ENCODE results near the gene SKIDA1. TPM values are rescaled to one million over a fixed set of nuclear protein-coding genes. Genes with fewer than 3 reads are reported as not detected.
A peak's percentile ranks its signal among the peaks of the same experiment; 100 is the strongest.

SKIDA1 gene
- polyA plus RNA-seq, 4 donors = 8.8 to 14.2 (median 11.7) TPM

DNA sequence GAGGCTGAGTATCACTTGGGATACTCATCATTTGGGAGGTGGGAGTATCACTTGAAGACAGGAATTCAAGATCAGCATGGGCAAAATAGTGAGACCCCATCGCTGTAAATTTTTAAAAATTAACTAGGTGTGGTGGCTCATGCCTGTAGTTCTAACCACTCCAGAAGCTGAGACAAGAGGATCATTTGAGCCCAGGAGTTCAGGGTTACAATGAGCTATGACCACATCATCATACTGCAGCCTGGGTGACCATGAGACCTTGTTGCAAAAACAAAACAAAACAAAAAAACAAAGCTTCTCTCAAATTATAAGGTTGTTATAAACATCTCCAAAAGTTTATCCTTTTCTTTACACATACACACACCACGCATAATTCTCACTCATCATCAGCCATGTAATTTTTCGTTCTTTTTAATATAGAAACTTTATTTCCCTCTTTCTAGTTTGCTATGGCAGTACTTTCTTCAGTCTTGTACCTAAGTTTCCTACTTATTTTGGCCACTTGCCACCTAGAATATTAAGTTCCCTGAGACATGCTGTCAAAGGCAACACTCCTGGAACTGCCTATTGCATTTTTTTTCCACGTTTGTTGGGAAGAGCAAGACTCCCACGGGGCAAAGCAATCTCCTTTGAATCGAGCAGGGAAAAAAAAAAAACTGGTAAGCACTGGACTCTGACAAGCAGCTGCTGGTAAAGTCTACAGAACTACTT is 37.1 kb downstream of the SKIDA1 start:
- peak in 1 of 4 donors; percentile 45 for DNase-seq (ENCODE audit: low read depth in 4 of 4, low spot score in 2 of 4)

DNA sequence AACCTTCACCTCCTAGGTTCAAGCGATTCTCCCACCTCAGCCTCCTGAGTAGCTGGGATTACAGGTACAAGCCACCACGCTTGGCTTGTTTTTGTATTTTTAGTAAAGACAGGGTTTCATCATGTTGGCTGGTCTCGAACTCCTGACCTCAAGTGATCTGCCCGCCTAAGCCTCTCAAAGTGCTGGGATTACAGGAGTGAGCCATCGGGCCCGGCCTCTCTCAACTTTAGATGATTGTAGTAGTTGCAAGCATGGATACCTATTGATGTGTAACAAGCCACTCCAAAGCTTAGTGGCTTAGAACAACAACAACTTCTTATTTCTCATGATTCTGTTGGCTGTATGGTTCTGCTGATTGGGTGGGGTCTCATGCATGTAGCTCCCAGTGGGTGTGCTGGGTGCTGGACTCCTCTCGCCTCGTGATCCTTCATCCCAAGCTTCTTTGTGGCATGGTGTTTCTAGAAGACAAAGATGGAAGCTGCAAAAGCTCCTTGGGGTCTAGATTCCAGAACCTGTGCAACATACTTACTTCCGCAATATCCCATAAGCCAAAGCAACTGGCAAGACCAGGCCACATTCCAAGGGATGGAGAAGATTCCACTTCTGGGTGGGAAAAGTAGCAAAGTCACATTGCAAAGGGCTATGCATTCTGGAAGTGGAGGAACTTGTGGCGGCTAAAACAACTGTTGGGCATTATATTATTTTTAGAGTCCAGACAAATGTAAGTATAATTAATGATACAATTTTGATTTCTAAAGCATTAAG is 37.9 kb downstream of the SKIDA1 start:
- DNase-seq (ENCODE audit: low read depth in 4 of 4, low spot score in 2 of 4) = no peak

DNA sequence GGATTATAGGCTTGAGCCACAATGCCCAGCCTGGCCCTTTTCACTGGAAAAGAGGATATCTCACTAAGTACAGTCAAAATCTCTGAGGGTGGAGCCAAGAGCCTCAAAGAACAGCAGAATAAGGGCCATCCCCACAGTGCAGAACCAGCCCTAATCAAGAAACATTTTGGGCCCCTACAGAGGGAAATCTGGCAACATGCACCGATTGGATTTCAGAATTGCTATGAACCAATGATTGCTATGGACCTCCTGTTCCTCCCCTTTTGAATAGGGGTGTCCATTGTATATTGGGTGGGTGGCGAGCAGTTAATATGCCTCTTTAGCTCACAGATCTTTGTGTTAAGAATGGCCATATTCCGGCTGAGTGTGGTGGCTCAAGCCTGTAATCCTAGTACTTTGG is 42.7 kb downstream of the SKIDA1 start:
- DNase-seq (ENCODE audit: low read depth in 4 of 4, low spot score in 2 of 4) = no peak

DNA sequence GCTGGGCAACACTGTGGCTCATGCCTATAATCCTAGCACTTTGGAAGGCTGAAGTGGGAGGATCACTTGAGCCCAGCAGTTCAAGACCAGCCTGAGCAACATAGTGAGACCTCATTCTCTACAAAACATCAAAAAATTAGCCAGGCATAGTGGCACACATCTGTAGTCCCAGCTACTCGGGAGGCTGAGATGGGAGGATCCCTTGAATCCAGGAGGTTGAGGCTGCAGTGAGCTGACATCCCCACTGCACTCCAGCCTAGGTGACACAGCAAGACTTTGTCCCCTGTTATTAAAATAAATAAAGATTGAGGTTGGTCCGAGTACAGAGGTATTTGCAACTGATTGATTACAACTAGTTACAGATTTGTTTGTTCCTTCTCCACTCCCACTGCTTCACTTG is 44.1 kb downstream of the SKIDA1 start:
- no peak for DNase-seq (ENCODE audit: low read depth in 4 of 4, low spot score in 2 of 4)

- no peak for DNase-seq (ENCODE audit: low read depth in 4 of 4, low spot score in 2 of 4)
Measured at GRCh38 chr10:21479570-21480315, 45.7 kb downstream of the SKIDA1 start.

- DNase-seq (ENCODE audit: low read depth in 4 of 4, low spot score in 2 of 4) = no peak
Measured at GRCh38 chr10:21475393-21475792, 50.1 kb downstream of the SKIDA1 start.

DNA sequence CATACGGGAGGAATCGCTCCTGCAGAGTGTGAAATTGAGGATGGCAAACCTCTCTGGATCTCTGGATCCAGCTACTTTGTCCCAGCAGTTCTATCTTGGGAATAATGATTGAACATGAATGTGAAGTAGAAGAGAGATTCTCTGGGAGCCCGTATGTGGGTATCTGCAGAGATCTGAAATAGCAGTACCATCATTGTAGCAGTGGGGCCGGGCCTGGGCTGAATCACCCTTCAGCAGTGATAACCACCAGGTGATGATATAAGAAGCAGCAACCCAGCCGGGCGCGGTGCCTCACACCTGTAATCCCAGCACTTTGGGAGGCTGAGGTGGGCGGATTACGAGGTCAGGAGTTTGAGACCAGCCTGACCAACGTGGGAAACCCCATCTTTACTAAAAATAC is 51.9 kb downstream of the SKIDA1 start:
- DNase-seq (ENCODE audit: low read depth in 4 of 4, low spot score in 2 of 4) = no peak

- DNase-seq (ENCODE audit: low read depth in 4 of 4, low spot score in 2 of 4) = no peak
Measured at GRCh38 chr10:21473135-21473534, 52.3 kb downstream of the SKIDA1 start.

DNA sequence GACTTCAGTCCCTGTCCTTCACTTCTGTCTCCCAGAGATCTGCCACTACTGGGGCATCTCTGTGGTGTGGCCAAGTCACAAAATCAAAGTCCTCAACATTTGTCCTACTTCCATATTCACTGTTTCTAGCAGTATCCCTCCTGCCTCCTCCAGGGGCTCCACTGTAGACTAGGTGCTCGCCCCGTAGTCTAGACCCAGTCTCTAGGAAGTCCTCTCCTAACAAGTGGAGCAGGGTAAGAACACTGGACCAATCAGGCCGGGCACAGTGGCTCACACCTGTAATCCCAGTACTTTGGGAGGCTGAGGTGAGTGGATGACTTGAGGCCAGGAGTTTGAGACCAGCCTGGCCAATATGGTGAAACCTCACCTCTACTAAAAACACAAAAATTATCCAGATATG is 57.4 kb downstream of the SKIDA1 start:
- DNase-seq (ENCODE audit: low read depth in 4 of 4, low spot score in 2 of 4) = no peak

- DNase-seq (ENCODE audit: low read depth in 4 of 4, low spot score in 2 of 4) = no peak
Measured at GRCh38 chr10:21467633-21468032, 57.8 kb downstream of the SKIDA1 start.

GRCh38 chr10:21464134-21464533 is 61.3 kb downstream of the SKIDA1 start:
- no peak for DNase-seq (ENCODE audit: low read depth in 4 of 4, low spot score in 2 of 4)

Other genes with a start within 250 kb of the SKIDA1 start
- gene MLLT10, start 8.6 kb upstream of the SKIDA1 start, polyA plus RNA-seq (ENCODE audit: insufficient read length in 4 of 4) = 10 to 100 TPM; 39.9 to 52.5 (median 48.7) TPM